Lower lobe of right lung (tissue), 2 donors: ENCODE results near the gene TTLL5. TPM values are rescaled to one million over a fixed set of nuclear protein-coding genes. Genes with fewer than 3 reads are reported as not detected.

Experiments
- ATAC-seq, 2 donors: fragments of 200-7000 bp; cut with Tn5 transposase; one replicate each; pipeline ENCODE4 v1.9.1; 2020 to 2022; ENCODE audit warnings: mild to moderate bottlenecking in 2 of 2, moderate library complexity in 2 of 2
- DNase-seq: peaks from one replicate; pipeline ENCODE4 v3.0.0-alpha.2; 2020
- H3K27ac ChIP-seq: fragments of 200-600 bp; one replicate; pipeline ENCODE4 v1.8.0; 2022
- H3K27me3 ChIP-seq: fragments of 200-600 bp; one replicate; pipeline ENCODE4 v1.8.0; 2022; ENCODE audit warnings: low read depth
- H3K36me3 ChIP-seq: fragments of 200-600 bp; one replicate; pipeline ENCODE4 v1.8.0; 2022; ENCODE audit warnings: mild to moderate bottlenecking
- H3K4me1 ChIP-seq: fragments of 200-600 bp; one replicate; pipeline ENCODE4 v1.8.0; 2022
- H3K4me3 ChIP-seq: fragments of 200-600 bp; one replicate; pipeline ENCODE4 v1.8.0; 2022; ENCODE audit warnings: mild to moderate bottlenecking
- H3K9me3 ChIP-seq: fragments of 200-600 bp; one replicate; pipeline ENCODE4 v1.8.0; 2022
- CTCF ChIP-seq: fragments of 200-600 bp; IDR thresholded peaks from one replicate; pipeline ENCODE4 v1.8.0; 2022; ENCODE audit warnings: antibody characterized with exemption, mild to moderate bottlenecking
- intact Hi-C: fragments of 100-400 bp; cut with DNase I; formaldehyde crosslinking; loops from one replicate; pipeline ENCODE4 v1.11.0; 2022
- total RNA-seq: library from RNA; stranded (reverse); fragmentation: NEBNext Ultra II Directional; extraction: Animal tissue kit (Norgen Biotek cat#: 25700); gene quantifications from one replicate; pipeline ENCODE4 v1.2.1, GENCODE V29; 2021
- donor health status: DM: no; HTN: yes; CAD: no; lungs with severe emphysema.

TTLL5 gene
- total RNA-seq, 1 donor from 2014 or later = 32.6 TPM

GRCh38 chr14:75619548-75619947 lies 41.5 kb upstream of the TTLL5 start:
- Histone ChIP-seq H3K27me3 (no peaks in the 10 kb centered on the region), H3K36me3 (no peaks in the 10 kb centered on the region), H3K9me3 (no peaks in the 10 kb centered on the region), H3K27ac (no peak overlapping the region), H3K4me3 (no peak overlapping the region), H3K4me1 (no peaks in the 10 kb centered on the region)
- DNase-seq = no peak
- ATAC-seq = peak in 1 of 2 donors; percentile 5
- intact Hi-C loops = no loop called here
- no peak for TF ChIP-seq CTCF

- TF ChIP-seq CTCF = no peak
- no peaks in the 10 kb centered on the region for H3K36me3 ChIP-seq
- DNase-seq (no peak), ATAC-seq (no peak)
- H3K4me3 ChIP-seq = no peak overlapping the region
- H3K27ac ChIP-seq = no peak overlapping the region
- H3K9me3 ChIP-seq = no peaks in the 10 kb centered on the region
- intact Hi-C loops = no loop called here
- no peaks in the 10 kb centered on the region for H3K4me1 ChIP-seq
- no peaks in the 10 kb centered on the region for H3K27me3 ChIP-seq
Measured at GRCh38 chr14:75625034-75625433, 36.0 kb upstream of the TTLL5 start.

DNA sequence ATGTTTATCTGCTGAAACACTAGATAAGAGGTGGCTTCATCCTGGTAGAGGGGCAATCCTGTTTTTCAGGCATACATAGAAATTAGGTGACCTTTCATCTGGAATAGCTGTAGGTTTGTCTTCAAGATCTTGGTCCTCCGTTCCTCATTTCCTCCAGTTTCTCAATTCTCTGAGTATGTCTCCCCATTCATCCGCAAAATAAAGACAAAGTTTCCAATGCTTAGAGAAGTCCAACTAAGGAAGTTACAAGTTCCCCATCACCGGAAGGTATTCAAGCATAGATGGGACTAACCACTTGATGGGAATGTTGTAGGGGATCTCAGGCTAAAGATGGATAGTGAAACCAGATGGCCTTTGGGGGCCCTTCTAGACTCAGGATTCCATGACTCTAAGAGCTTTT lies 34.6 kb upstream of the TTLL5 start:
- Histone ChIP-seq H3K9me3 (no peaks in the 10 kb centered on the region), H3K36me3 (no peaks in the 10 kb centered on the region), H3K4me1 (no peaks in the 10 kb centered on the region), H3K4me3 (no peak overlapping the region), H3K27ac (no peak overlapping the region), H3K27me3 (no peaks in the 10 kb centered on the region)
- ATAC-seq = peak; percentile 13 to 25
- intact Hi-C loops = no loop called here
- TF ChIP-seq CTCF = no peak
- DNase-seq = no peak

GRCh38 chr14:75626863-75627262 lies 34.2 kb upstream of the TTLL5 start:
- H3K27ac ChIP-seq = no peak overlapping the region
- TF ChIP-seq CTCF = no peak
- peak; percentile 64 to 72 for ATAC-seq

GRCh38 chr14:75627406-75627805 lies 33.6 kb upstream of the TTLL5 start:
- no peak overlapping the region for H3K27ac ChIP-seq
- DNase-seq (no peak), ATAC-seq (no peak)
- no peaks in the 10 kb centered on the region for H3K4me1 ChIP-seq
- no peaks in the 10 kb centered on the region for H3K36me3 ChIP-seq
- no peaks in the 10 kb centered on the region for H3K9me3 ChIP-seq
- no peak overlapping the region for H3K4me3 ChIP-seq
- no peaks in the 10 kb centered on the region for H3K27me3 ChIP-seq
- intact Hi-C loops = no loop called here
- TF ChIP-seq CTCF = no peak

More at GRCh38 chr14:75626863-75627262, 34.2 kb upstream of the TTLL5 start:
- Histone ChIP-seq H3K36me3 (no peaks in the 10 kb centered on the region), H3K9me3 (no peaks in the 10 kb centered on the region), H3K4me3 (no peak overlapping the region), H3K4me1 (no peaks in the 10 kb centered on the region), H3K27me3 (no peaks in the 10 kb centered on the region)
- intact Hi-C loops = no loop called here
- DNase-seq = no peak

DNA sequence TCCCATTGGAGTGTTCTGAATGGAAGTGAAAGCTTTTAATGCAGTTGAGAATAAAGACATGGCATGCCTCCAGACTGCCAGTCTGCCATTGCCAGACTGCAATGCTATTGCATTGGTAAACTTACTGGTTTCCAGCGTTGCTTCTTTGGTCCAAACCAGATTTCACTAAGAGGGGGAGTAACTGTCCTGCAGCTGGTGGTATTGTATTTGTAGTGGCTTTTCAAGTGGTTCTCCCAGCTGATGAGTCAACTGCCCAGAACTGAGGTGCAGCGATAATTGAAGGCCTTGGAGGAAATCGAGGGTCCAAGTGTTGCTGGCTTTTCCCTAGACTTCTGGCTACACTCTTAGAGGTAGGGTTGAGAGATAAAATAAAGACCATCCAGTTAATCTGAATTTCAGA lies 32.2 kb upstream of the TTLL5 start:
- DNase-seq (no peak), ATAC-seq (no peak)
- H3K9me3 ChIP-seq = no peaks in the 10 kb centered on the region
- no peaks in the 10 kb centered on the region for H3K27me3 ChIP-seq
- peaks cover 6% of the 10 kb centered on the region for H3K36me3 ChIP-seq
- H3K4me3 ChIP-seq = no peak overlapping the region
- no peaks in the 10 kb centered on the region for H3K4me1 ChIP-seq
- TF ChIP-seq CTCF = no peak
- intact Hi-C loops = no loop called here
- H3K27ac ChIP-seq = no peak overlapping the region
